Measurements from ENCODE around the gene RASAL2.

RASAL2 gene

DNA sequence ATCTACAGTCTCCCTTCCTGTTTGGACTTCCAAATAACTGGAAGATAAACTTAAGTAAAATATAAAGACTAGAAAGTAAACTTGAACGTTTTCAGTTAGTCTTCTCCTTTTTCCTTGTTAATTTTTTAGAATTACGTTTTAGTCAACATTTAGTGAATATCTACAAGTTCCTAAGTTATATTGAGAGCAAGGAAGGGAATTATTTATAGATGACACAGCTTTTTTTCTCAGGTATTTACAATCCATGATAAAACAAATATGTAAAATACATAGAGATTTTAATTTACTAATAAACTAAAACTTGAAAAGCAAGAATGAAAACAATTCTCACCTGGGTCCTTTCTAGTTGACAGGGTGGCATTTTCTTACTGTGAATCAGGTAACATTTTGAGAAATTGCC, 313.3 kb downstream of the RASAL2 start:
- no peak for DNase-seq

DNA sequence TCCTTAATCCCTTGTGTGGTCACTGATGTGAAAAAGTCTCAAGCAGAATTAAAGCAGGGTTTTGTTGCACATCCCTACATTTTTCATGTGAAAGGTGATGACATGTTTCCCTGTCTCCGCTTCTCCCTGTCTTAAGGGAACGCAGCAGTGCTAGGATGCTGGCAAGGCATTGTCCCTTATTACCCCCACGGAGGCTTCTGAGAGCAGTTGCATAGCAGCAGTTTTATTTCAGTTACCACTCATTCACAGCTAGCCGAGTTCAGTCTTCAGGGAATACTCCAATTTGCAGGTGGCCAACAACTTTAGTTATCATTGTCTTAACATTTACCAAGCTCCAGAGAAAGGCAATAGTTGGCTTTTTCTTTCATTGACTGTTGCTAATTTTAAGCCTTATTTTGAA, 313.8 kb downstream of the RASAL2 start:
- no peak for DNase-seq

DNA sequence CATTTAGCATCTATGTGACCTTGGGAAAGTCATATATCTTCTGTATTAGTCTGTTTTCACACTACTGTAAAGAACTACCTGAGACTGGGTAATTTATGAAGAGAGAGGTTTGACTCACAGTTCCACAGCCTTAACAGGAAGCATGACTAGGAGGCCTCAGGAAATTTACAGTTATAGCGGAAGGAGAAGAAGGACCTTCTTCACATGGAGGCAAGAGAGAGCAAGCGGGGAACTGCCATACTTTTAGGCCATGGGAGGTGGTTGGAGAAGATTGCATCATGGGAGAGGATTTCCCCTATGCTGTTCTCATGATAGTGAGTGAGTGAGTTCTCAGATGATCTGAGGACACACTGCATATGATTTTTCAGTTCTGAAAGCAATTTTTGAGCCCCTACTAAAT, 315.0 kb downstream of the RASAL2 start:
- DNase-seq = no peak

DNA sequence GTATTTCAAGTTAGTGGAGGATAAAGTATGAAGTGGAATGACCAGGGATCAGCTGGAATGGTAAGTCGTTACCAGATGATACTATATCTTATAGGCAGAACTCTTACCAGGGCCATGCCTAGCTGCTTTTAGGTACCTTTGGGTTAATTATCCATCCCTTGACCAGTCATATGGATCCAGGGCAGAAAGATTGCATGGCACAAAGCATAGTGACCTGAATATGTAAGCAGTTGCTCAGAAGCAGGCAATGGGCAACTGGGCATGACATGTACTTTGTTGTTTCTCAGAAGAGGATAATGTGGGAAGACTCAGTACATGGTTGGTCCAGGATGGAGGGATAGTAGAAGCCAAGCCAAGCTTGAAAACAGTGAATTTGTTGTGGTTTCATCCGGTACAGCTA, 315.6 kb downstream of the RASAL2 start:
- no peak for DNase-seq

DNA sequence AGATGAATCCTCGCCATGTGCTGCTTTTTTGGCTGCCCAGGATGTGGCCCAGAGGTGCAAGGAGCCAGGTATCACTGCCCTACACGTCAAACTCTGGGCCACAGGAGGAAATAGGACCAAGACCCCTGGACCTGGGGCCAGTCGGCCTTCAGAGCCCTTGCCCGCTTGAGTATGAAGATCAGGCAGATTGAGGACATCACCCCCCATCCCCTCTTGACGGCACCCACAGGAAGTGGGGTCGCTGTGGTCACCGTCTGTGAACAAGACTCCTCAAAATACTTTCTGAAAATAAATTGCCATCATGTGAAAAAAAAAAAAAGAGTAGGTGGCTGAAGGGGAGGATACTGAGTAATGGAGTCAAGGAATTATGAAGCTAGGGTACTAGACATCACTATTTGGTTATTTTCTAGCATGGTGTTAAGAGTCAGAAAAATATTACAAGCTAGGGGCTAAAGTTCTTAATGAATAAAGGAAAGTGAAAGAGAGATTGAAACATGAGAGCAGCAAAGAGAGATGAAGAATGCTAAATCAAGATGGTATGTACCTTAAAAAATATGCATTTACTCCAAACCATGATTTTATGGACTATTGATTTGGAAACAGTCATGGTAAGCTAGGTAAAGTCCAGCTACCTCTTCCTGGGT, 318.0 kb downstream of the RASAL2 start:
- no peak for DNase-seq

DNA sequence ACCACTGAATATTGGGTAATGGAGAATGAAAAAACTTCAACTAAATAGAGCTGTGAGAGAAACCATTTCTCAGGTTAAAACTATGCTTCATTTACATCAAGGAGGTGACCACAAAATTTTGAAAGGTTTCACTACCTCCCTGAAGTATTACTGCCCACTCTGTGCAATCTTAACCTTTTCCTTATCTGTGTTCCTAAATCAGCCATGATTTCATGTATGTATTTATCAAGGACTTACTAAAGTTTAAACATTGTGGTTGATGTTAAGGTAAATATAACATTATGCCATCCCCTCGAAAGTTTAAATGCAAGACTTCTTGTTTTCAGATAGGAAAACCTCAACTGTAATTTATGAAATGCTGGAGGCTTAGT, 318.5 kb downstream of the RASAL2 start:
- DNase-seq = no peak

DNA sequence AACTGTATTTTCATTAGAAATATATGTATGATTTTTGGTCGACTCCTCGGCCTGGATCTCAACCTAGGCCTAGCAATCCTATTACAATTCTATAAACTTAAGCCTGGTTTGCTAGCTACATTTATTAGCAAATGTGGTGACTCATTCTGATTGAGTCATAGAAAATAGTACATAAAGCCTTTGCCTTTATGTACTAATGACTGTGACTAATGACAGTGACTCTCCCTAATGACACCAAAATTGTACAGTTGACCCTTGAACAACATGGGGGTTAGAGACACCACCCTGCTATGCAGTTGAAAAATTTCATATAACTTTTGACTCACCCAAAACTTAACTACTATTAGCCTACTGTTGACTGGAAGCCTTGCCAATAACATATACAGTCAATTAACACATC, 324.0 kb downstream of the RASAL2 start:
- no peak for DNase-seq

DNA sequence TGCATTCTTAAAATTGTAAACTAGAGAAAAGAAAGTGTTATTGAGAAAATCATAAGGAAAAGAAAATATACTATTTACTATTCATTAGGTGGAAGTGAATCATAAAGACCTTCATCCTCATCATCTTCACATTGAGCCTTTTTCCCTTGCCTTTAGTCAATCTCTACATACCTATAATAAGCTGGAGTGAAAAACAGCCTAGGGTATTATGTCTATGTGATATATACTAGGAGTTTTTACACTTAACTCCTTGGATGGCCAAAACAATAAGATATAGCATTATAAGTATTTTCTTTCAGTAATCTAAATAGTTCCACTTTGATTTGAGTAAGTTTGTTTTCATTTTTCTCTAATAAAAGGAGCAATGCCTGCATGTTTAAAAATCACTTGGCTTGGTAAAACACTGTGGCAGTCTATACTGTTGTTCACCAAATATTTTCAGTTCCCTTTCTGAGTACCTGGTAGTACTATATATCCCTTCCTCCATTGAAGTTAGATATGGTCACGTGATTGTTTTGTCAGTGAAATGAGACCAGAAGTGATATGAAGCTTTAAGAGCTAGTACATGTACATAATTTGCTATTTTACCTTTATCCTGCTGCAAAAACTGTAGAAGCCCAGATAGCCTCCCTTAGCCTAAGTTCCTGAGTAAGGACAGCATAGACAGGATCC, 324.5 kb downstream of the RASAL2 start:
- DNase-seq = no peak

DNA sequence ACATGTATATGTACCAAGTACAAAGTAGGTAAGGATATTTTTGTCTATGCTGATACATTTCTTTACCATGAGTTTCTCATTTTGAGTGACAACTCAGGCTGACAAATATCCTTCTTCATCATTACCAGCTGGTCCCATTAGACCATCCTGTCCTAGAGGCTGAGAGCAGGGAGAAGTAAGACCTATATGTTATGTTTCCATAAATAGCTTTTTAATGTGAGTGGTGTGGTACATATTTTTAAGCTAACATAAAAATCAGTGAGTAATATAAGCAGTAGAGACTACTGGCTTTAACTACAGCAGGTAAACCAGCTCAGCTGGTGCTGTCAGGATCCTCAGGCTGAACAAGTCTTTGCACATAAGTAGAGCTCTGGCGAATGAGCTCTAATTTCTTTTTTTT, 340.5 kb downstream of the RASAL2 start:
- no peak for DNase-seq

DNA sequence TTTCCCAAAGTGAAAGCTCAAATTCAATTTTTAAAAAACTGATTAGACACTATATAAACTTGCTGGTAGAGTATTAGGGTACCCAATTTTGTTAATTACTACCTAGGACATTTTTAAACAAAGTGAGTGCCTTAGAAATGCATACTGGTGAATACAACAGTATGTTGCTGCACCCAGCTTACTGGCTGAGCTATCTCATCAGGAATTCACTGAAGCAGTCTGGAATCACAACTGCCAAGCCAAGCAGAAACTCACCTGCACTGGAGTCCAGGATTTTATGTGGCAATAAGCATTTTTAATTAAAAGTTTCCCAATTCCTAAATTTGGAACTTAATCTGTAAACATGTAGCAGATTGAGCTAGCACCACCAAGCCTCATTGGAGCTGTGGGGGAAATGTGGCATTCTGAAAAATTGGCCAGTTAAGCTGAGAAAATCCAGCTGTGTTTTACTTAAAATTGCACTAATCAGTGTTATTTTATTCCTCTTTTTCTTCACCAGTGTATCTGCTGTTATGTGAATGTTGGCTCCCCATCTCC, 341.1 kb downstream of the RASAL2 start:
- no peak for DNase-seq

DNA sequence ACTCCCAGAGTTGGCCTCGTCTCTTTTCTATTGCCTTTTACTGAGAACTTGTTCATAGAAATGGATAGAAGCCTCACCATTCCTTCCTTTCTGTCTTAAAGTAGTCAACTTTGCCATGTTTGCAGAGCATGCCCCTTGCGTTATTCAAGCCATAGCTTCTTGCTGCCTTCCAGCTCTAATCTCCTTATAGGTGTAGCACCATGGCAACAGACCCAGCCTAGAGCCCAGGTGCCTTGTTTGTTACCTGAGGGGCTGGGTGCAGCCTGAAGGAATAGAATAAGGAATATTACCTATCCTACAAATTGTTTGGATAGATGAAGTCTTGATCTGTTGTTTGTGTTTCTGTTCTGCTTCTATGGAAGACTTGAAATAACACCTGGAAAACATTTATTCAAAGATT, 343.0 kb downstream of the RASAL2 start:
- no peak for DNase-seq

DNA sequence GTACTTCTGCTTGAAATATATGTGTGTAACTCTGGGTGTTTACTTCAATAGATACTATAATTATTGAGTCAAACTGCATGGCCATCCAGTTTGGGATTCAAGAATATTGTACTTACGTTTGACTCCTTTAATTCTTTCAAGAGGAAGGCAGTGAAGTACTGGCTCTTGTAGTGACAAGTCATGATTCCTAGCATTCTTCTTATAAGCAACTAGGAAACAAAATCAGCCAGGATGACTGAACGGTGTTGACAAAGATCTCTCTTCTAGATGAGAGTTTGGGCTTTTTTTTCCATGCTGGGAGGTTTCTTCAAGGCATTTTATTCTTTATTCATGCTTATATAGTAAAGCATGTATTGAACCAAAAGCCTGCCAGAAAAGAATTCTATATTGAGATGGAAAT, 344.5 kb downstream of the RASAL2 start:
- DNase-seq = no peak

DNA sequence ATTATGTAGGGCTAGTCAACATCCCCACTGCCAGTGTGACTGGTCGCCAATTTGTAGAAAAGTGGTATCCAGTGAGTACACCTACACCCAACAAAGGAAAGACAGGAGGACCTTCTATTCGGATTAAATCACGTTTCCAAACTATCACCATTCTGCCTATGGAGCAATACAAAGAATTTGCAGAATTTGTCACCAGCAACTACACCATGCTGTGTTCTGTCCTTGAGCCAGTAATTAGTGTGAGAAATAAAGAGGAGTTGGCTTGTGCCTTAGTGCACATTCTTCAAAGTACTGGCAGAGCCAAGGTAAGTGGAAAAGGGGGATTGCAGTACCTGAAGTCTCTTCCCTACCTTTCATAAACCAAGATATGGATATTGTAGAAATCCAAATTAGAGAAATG, 349.0 kb downstream of the RASAL2 start:
- DNase-seq = no peak

DNA sequence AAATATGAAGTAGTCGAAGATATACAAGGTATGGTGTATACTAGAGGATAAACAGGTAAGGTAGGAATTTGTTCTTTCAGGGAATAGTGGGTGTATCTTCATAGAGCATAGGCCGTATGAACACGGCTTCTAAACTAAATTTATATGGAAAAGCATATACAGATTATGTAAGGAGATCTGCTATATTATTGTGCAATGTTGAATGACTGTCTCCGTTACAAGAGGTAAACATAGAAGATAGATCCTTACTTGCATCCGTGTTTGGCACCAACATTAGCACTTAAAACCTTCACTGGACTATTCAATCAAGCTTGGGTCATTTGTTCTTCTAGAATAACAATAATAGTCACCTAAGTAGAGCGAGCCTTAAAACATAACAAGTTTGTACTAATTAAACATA, 357.0 kb downstream of the RASAL2 start:
- DNase-seq = no peak

DNA sequence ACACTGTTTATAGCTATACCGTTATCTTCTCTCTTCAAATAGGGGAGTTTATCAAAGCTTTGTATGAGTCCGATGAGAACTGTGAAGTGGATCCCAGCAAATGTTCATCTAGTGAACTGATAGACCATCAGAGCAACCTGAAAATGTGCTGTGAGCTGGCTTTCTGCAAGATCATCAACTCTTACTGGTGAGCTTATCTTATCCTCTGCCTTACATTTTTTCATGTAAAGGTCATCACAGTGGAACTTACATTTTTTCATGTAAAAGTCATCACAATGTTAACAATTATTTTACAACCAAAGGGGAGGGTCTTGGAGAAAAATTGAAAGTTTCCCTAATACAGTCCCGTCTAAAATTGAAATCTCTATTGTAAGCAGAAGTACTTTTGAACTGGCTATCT, 357.6 kb downstream of the RASAL2 start:
- DNase-seq = no peak

DNA sequence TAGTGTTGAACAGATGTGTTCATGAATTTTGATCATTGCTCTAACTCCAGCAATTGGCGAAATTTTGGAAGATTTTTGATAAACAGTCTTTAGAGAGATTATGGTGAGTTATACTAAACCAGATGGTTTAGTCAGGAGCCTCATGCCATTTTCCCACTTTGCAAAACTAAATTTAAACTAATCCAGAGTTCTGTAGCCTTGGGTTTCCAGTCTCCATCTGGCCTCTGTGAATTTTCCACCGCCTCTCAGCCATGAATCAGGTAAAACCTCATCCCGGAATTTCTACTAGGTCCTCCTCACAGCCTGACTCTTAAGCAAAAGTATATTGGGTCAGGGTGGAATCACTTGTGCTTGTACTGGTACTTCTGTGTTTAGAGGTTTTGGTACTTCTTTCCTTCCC, 358.1 kb downstream of the RASAL2 start:
- DNase-seq = no peak

DNA sequence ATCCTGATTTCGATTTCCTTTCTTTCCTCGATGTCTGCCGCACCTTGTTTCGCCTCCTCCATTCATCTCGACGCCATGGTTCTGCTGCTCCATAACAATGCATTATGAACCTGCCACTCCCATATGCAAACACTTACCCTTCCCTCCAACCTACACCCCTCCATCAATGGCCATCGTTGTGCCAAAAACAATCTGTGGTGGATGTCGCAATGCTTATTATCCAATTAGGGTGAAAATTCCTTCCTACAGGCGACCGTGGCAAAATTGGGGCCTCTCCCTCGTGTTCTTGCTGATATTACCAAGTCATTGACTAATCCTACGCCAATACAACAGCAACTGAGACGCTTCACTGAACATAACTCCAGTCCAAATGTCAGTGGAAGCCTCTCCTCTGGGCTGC, 362.6 kb downstream of the RASAL2 start:
- DNase-seq = no peak

DNA sequence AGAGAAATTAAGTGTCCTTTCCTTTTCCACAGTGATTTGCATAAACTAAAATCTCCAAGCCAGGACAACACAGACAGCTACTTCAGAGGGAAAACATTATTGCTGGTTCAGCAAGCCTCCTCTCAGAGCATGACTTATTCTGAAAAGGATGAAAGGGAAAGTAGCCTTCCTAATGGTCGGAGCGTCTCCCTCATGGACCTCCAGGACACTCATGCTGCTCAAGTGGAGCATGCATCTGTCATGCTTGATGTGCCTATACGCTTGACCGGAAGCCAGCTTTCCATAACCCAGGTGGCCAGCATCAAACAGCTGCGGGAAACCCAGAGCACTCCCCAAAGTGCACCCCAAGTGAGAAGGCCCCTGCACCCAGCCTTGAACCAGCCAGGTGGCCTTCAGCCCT, 363.7 kb downstream of the RASAL2 start:
- DNase-seq = no peak

DNA sequence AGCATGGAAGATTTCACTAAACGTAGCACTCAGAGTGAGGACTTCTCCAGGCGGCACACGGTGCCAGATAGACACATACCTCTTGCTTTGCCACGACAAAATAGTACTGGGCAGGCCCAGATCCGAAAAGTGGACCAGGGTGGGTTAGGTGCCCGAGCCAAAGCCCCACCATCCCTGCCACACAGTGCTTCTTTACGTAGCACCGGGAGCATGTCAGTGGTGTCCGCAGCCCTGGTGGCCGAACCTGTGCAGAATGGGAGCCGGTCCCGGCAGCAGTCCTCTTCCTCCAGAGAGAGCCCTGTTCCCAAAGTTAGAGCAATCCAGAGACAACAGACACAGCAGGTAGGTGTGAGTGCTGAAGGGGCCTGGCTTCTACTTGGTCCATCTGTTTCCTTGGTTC, 364.3 kb downstream of the RASAL2 start:
- DNase-seq = no peak

DNA sequence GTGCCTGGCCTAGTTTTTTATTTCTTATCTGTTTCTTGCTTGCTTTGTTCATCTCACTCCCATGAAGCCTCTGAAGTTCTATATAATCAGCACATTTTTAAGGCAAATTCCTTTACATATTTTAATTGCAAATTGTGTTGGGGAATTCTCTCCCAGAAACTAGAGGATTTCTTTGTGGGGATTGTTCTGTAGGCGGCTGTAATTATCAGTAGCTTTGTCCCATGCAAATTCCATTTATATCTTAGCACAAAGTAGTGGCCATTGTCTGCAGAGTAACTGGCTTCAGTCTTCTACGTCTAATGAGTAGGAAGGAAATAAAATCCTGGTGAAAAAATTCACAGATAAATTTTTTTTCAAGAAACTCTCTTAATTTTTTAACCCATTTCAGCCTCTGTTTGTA, 367.2 kb downstream of the RASAL2 start:
- DNase-seq = no peak

DNA sequence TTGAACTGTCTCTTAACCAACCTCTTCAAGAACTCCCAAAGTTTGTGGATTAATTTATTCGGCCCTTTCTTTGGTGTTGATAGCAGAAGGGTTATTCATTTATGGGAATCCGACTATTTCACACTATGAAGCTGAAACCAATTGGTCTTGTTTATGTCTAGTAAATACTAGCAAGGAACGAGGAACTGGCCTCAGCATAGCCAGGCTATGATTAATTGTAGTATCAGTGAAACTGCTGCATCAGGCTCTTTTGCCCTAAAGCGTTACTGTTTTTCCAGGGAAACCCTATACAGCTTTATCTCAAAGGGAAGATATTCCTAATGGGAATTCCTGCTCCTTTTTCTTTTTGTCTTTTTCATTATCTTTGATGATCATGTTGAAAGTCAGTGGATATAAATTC, 367.8 kb downstream of the RASAL2 start:
- DNase-seq = no peak

DNA sequence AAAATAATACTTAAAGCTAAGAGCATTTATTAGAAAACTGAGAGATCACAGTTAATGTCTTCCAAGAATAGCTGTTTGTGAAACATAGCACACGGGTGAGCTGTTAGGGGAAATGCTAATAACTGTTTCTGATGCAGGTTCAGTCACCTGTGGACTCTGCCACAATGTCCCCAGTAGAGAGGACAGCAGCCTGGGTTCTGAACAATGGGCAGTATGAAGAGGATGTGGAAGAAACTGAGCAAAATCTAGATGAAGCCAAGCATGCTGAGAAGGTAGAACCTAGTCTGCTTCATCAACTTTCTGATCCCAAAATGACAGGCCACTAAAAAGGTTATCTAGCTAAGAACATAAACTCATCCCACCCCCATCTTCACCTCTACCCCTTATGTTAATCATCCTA, 370.2 kb downstream of the RASAL2 start:
- no peak for DNase-seq

DNA sequence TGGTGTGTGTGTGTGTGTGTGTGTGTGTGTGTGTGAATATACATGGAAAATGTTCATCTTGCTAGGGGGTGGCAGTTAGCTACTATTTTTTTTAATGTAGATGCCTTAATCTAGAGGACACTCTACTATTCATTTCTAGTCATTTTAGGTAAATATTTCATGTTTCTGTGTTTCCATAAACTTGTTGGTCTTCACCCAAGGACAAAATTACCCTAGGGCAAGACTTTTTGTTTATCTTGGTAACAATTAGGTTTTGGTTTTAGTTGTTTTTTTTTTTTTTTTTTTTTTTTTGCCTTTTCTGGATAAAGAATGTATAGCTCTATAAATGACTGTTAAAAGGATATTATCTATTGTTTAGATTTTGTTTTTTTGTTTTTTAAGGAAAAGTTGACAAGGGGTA, 370.7 kb downstream of the RASAL2 start:
- DNase-seq = no peak

DNA sequence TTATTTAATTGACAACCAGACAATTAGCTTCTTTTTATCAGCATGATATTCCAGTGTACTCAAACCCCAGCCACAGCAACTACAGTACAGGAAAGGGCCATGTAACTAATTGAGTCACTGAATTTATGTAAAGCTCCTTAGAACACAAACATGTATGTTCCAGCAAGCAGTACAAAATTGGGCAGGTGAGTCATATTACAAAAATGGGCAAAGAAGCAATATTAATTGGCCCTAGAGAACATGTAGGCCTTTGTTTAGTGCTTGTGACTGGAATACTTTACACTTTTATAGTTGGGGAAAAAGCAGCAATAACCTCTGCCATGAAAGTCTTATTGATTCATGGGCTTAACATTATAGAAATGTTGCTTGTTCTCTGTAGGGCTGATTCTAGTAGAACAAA, 371.1 kb downstream of the RASAL2 start:
- DNase-seq = no peak

DNA sequence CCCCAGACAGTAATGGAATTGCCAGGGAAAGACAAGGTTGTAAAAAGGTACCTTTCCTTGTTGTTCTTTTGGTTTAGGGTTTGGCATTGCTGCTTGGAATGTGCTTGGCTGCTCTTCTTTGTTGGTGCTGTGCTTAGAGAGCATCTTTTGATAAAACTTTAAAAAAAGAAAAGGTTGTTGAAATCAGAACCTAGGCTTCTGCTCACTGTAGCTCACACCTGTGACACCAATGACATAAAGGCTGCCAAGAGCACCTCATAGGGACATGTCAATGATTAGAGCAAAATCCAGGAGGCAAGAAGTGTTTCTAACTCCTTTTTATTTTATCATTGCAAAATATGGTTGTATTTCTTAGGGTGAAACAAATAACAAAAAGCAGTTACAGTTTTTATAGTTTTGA, 373.9 kb downstream of the RASAL2 start:
- no peak for DNase-seq

Measured in NCI-H187 treated with DMSO at 0.1 percent for 48 hours (cell line).